IPS DF 6.9 (cell line): Measurements from ENCODE around the gene MAPK11.

Source experiments
- DNase-seq: peaks from one replicate; pipeline ENCODE4 v3.0.0-alpha.2; 2013; ENCODE audit warnings: low read depth, low spot score
- H3K27ac ChIP-seq: one replicate; pipeline ENCODE4 v1.5.1; 2013; ENCODE audit warnings: low read length, control low read depth
- H3K27me3 ChIP-seq: 2 replicates; pipeline ENCODE4 v1.6.1; 2013; ENCODE audit warnings: mild to moderate bottlenecking, low read length; ENCODE audit not compliant: control insufficient read depth, insufficient read depth
- H3K36me3 ChIP-seq: 2 replicates; pipeline ENCODE4 v1.6.1; 2013; ENCODE audit warnings: low read length; ENCODE audit not compliant: control insufficient read depth, insufficient read depth
- H3K4me1 ChIP-seq: 2 replicates; pipeline ENCODE4 v1.6.1; 2013; ENCODE audit warnings: low read length; ENCODE audit not compliant: control insufficient read depth, insufficient read depth
- H3K4me3 ChIP-seq: 2 replicates; pipeline ENCODE4 v1.5.1; 2013; ENCODE audit warnings: mild to moderate bottlenecking, low read length
- H3K9me3 ChIP-seq: 2 replicates; pipeline ENCODE4 v1.6.1; 2013; ENCODE audit warnings: low read length, inconsistent platforms; ENCODE audit not compliant: control insufficient read depth, insufficient read depth
- WGBS: extraction: QIAGEN DNeasy Blood & Tissue Kit; methylation state at CpG from one replicate; pipeline ENCODE4 v1.1.7; 2013; ENCODE audit warnings: mixed read lengths, missing lambda C conversion rate; ENCODE audit not compliant: insufficient read length, insufficient coverage; 5-methylcytosine and 5-hydroxymethylcytosine counted together

The MAPK11 gene

GRCh38 chr22:50314081-50314454, 43.9 kb upstream of the MAPK11 start:
- no peak overlapping the region for H3K4me3 ChIP-seq
- H3K9me3 ChIP-seq = no peaks in the 10 kb centered on the region
- WGBS = no CpG with 5 or more reads among the region's 14 CpGs
- no peak for DNase-seq
- H3K27me3 ChIP-seq = no peaks in the 10 kb centered on the region
- H3K27ac ChIP-seq = no peak overlapping the region
- peaks cover 4% of the 10 kb centered on the region for H3K4me1 ChIP-seq
- no peaks in the 10 kb centered on the region for H3K36me3 ChIP-seq

GRCh38 chr22:50313600-50313999, 43.4 kb upstream of the MAPK11 start:
- H3K4me1 ChIP-seq = peaks cover 4% of the 10 kb centered on the region
- DNase-seq = no peak
- H3K9me3 ChIP-seq = no peaks in the 10 kb centered on the region
- H3K27ac ChIP-seq = no peak overlapping the region
- WGBS = no CpG with 5 or more reads among the region's 17 CpGs
- H3K4me3 ChIP-seq = no peak overlapping the region
- no peaks in the 10 kb centered on the region for H3K36me3 ChIP-seq
- H3K27me3 ChIP-seq = no peaks in the 10 kb centered on the region

GRCh38 chr22:50313021-50313420, 42.8 kb upstream of the MAPK11 start:
- no CpG with 5 or more reads among the region's 7 CpGs for WGBS
- H3K36me3 ChIP-seq = no peaks in the 10 kb centered on the region; the same call in 1 of the 2 replicates
- H3K27me3 ChIP-seq = no peaks in the 10 kb centered on the region
- H3K9me3 ChIP-seq = no peaks in the 10 kb centered on the region
- no peak for DNase-seq
- H3K27ac ChIP-seq = no peak overlapping the region
- H3K4me3 ChIP-seq = no peak overlapping the region
- peaks cover 8% of the 10 kb centered on the region for H3K4me1 ChIP-seq

GRCh38 chr22:50312371-50312770, 42.2 kb upstream of the MAPK11 start:
- H3K27ac ChIP-seq = no peak overlapping the region
- WGBS = no CpG with 5 or more reads among the region's 12 CpGs
- H3K4me1 ChIP-seq = peaks cover 10% of the 10 kb centered on the region
- no peak overlapping the region for H3K4me3 ChIP-seq
- H3K36me3 ChIP-seq = no peaks in the 10 kb centered on the region; the same call in 1 of the 2 replicates
- no peak for DNase-seq
- no peaks in the 10 kb centered on the region for H3K9me3 ChIP-seq
- no peaks in the 10 kb centered on the region for H3K27me3 ChIP-seq

GRCh38 chr22:50311606-50312351, 41.6 kb upstream of the MAPK11 start:
- DNase-seq = no peak
- Histone ChIP-seq H3K9me3 (no peaks in the 10 kb centered on the region), H3K27ac (no peak overlapping the region), H3K4me1 (peaks cover 10% of the 10 kb centered on the region), H3K27me3 (no peaks in the 10 kb centered on the region), H3K36me3 (no peaks in the 10 kb centered on the region; the same call in 1 of the 2 replicates), H3K4me3 (no peak overlapping the region)
- no CpG with 5 or more reads among the region's 23 CpGs for WGBS

GRCh38 chr22:50310949-50311444, 40.8 kb upstream of the MAPK11 start:
- DNase-seq = no peak
- Histone ChIP-seq H3K4me1 (peaks cover 13% of the 10 kb centered on the region), H3K9me3 (no peaks in the 10 kb centered on the region), H3K27ac (no peak overlapping the region), H3K4me3 (no peak overlapping the region), H3K27me3 (no peaks in the 10 kb centered on the region), H3K36me3 (no peaks in the 10 kb centered on the region; the same call in 1 of the 2 replicates)
- no CpG with 5 or more reads among the region's 16 CpGs for WGBS

GRCh38 chr22:50310031-50310722, 40.0 kb upstream of the MAPK11 start:
- no peak overlapping the region for H3K4me3 ChIP-seq
- no peaks in the 10 kb centered on the region; the same call in 1 of the 2 replicates for H3K36me3 ChIP-seq
- no peaks in the 10 kb centered on the region for H3K9me3 ChIP-seq
- H3K4me1 ChIP-seq = peaks cover 13% of the 10 kb centered on the region
- no peak overlapping the region for H3K27ac ChIP-seq
- no peaks in the 10 kb centered on the region for H3K27me3 ChIP-seq
- no CpG with 5 or more reads among the region's 21 CpGs for WGBS
- DNase-seq = no peak

- Histone ChIP-seq H3K27me3 (no peaks in the 10 kb centered on the region), H3K4me3 (no peak overlapping the region), H3K9me3 (no peaks in the 10 kb centered on the region), H3K4me1 (peaks cover 13% of the 10 kb centered on the region), H3K27ac (no peak overlapping the region), H3K36me3 (no peaks in the 10 kb centered on the region; the same call in 1 of the 2 replicates)
- DNase-seq = no peak
- no CpG with 5 or more reads among the region's 7 CpGs for WGBS
These were observed 39.4 kb upstream of the MAPK11 start for GRCh38 chr22:50309601-50309991.

- no peak overlapping the region for H3K27ac ChIP-seq
These were observed 38.9 kb upstream of the MAPK11 start for GRCh38 chr22:50308986-50309600.

GRCh38 chr22:50308597-50308935, 38.4 kb upstream of the MAPK11 start:
- no peak for DNase-seq
- Histone ChIP-seq H3K9me3 (no peaks in the 10 kb centered on the region), H3K4me1 (peaks cover 11% of the 10 kb centered on the region), H3K27ac (no peak overlapping the region), H3K4me3 (no peak overlapping the region), H3K36me3 (no peaks in the 10 kb centered on the region; the same call in 1 of the 2 replicates), H3K27me3 (no peaks in the 10 kb centered on the region)
- WGBS = no CpG with 5 or more reads among the region's 7 CpGs

More at GRCh38 chr22:50308986-50309600, 38.9 kb upstream of the MAPK11 start:
- no peaks in the 10 kb centered on the region for H3K27me3 ChIP-seq
- H3K4me1 ChIP-seq = peaks cover 11% of the 10 kb centered on the region
- H3K4me3 ChIP-seq = no peak overlapping the region
- no peak for DNase-seq
- H3K9me3 ChIP-seq = no peaks in the 10 kb centered on the region
- no peaks in the 10 kb centered on the region; the same call in 1 of the 2 replicates for H3K36me3 ChIP-seq
- WGBS = no CpG with 5 or more reads among the region's 9 CpGs
